K562 (cell line): ENCODE results near the gene TUBB2A. TPM values are rescaled to one million over a fixed set of nuclear protein-coding genes. Genes with fewer than 3 reads are reported as not detected.

Experiments
- CBFB ChIP-seq: sonication (generic); formaldehyde crosslinking; IDR thresholded peaks from 2 replicates; pipeline ENCODE4 v1.4.0; 2020; ENCODE audit warnings: mild to moderate bottlenecking, missing genetic modification reagents
- CREB3 ChIP-seq: fragments of 450-650 bp; conservative IDR thresholded peaks from 2 replicates; pipeline ENCODE4 v1.6.1; 2016; ENCODE audit warnings: missing genetic modification characterization, low read depth, mild to moderate bottlenecking, missing compliant biosample characterization, moderate library complexity
- DNMT1 ChIP-seq: fragments of 450-650 bp; IDR thresholded peaks from 2 replicates; pipeline ENCODE4 v1.6.1; 2016; ENCODE audit warnings: antibody characterized with exemption, mild to moderate bottlenecking
- ERF ChIP-seq: fragments of 450-650 bp; formaldehyde crosslinking; IDR thresholded peaks from 2 replicates; pipeline ENCODE4 v1.4.0; 2020; ENCODE audit warnings: mild to moderate bottlenecking, mixed read lengths
- FIP1L1 ChIP-seq: fragments of 200-400 bp; formaldehyde crosslinking; IDR thresholded peaks from 2 replicates; pipeline ENCODE4 v1.6.1; 2018; ENCODE audit warnings: mild to moderate bottlenecking, low read depth, low read length; ENCODE audit not compliant: poor library complexity, severe bottlenecking
- HES1 ChIP-seq: fragments of 450-650 bp; IDR thresholded peaks from 2 replicates; pipeline ENCODE4 v1.6.1; 2016; ENCODE audit warnings: low read depth, mild to moderate bottlenecking, moderate library complexity
- HMGN3 ChIP-seq: IDR thresholded peaks from 2 replicates; pipeline ENCODE4 v1.6.1; 2011; ENCODE audit warnings: borderline replicate concordance, low read depth, mild to moderate bottlenecking, mixed read lengths, low read length; ENCODE audit not compliant: insufficient read length; ENCODE audit errors: extremely low read depth
- NONO ChIP-seq, 2 experiments: fragments of 200-400 bp in 1 of 2; fragments of 450-650 bp in 1 of 2; formaldehyde crosslinking in 1 of 2; IDR thresholded peaks; 2 replicates each; pipeline ENCODE4 v1.6.1; 2017; ENCODE audit warnings: low read depth in 2 of 2, mild to moderate bottlenecking in 2 of 2, moderate library complexity in 2 of 2, low read length in 1 of 2
- OTX1 ChIP-seq: fragments of 450-650 bp; formaldehyde crosslinking; IDR thresholded peaks from 2 replicates; pipeline ENCODE4 v1.4.0; 2022; ENCODE audit warnings: mild to moderate bottlenecking
- RBM39 ChIP-seq: fragments of 200-400 bp; formaldehyde crosslinking; optimal IDR thresholded peaks from 2 replicates; pipeline ENCODE3; 2018; ENCODE audit warnings: low read depth, low read length
- TARDBP ChIP-seq: fragments of 450-650 bp; IDR thresholded peaks from 2 replicates; pipeline ENCODE4 v1.6.1; 2016
- THAP12 ChIP-seq: fragments of 250-450 bp; sonication (Bioruptor Pico); IDR thresholded peaks from 2 replicates; pipeline ENCODE4 v1.9.0; 2021; ENCODE audit warnings: mild to moderate bottlenecking, inconsistent platforms
- ZFPM2 ChIP-seq: fragments of 250-450 bp; sonication (Bioruptor Pico); IDR thresholded peaks from 2 replicates; pipeline ENCODE4 v1.5.1; 2022; ENCODE audit warnings: mild to moderate bottlenecking
- ZKSCAN8 ChIP-seq: fragments of 200-800 bp; sonication (Bioruptor generic); IDR thresholded peaks from 2 replicates; pipeline ENCODE4 v1.6.1; 2016; ENCODE audit warnings: missing genetic modification characterization, missing compliant biosample characterization
- ZNF347 ChIP-seq: fragments of 450-650 bp; formaldehyde crosslinking; IDR thresholded peaks from 2 replicates; pipeline ENCODE4 v1.4.0; 2020; ENCODE audit warnings: low read depth, mild to moderate bottlenecking, moderate library complexity
- ZNF766 ChIP-seq: fragments of 200-800 bp; sonication (Bioruptor generic); conservative IDR thresholded peaks from 2 replicates; pipeline ENCODE4 v1.6.1; 2016; ENCODE audit warnings: missing genetic modification characterization, missing compliant biosample characterization
- polyA plus RNA-seq, 8 experiments: library from polyadenylated mRNA; depleted of rRNA in 4 of 8; stranded (reverse) in 5 of 8; unstranded in 3 of 8; fragments of >200 nt; fragmentation: Nextera tagmentation in 2 of 8; fragmentation: Illumina TruSeq in 1 of 8; extraction: Ambion mirVana in 2 of 8; extraction: Trizol in 1 of 8; gene quantifications; 2 replicates each; pipeline versions ENCODE4 v1.2.1 to v1.2.3, GENCODE V29; 2011 to 2014; ENCODE audit warnings: inconsistent platforms in 1 of 8, missing spikeins in 1 of 8
- total RNA-seq, 7 experiments: library from RNA; depleted of rRNA in 6 of 7; stranded (reverse); fragments of >200 nt in 6 of 7; fragmentation: Illumina TruSeq in 2 of 7; extraction: Trizol in 2 of 7; gene quantifications; 2 replicates each; pipeline versions ENCODE4 v1.2.1 to v1.2.3, GENCODE V29; 2011 to 2021; ENCODE audit warnings: low replicate concordance in 1 of 7
- TF ChIP-seq, protein P1 (sequence below): fragments of 250-450 bp; sonication (Bioruptor Pico); IDR thresholded peaks from 2 replicates; pipeline ENCODE4 v1.8.0; 2022; ENCODE audit warnings: inconsistent platforms
- TF ChIP-seq, protein P2 (sequence below), 2 experiments: IDR thresholded peaks; 2 replicates each; pipeline ENCODE4 v1.6.1; 2011; ENCODE audit warnings: borderline replicate concordance in 1 of 2, control low read depth in 1 of 2, low read depth in 1 of 2, low read length in 1 of 2, mild to moderate bottlenecking in 1 of 2, mixed read lengths in 1 of 2, moderate library complexity in 1 of 2; ENCODE audit not compliant: insufficient read depth in 1 of 2, insufficient read length in 1 of 2, poor library complexity in 1 of 2, severe bottlenecking in 1 of 2; ENCODE audit errors: extremely low read depth in 1 of 2
- TF ChIP-seq, protein P3 (sequence below): fragments of 250-450 bp; sonication (Bioruptor Pico); IDR thresholded peaks from 2 replicates; pipeline ENCODE4 v1.8.0; 2021; ENCODE audit warnings: borderline replicate concordance, mild to moderate bottlenecking, moderate library complexity; ENCODE audit not compliant: poor library complexity, severe bottlenecking

Gene TUBB2A
- total and polyA plus RNA-seq, 9 of the 15 experiments (the other 6 are each of a cell fraction or from before 2014, with no cell fraction given): 3.6 to 92.1 (median 45.6) TPM

GRCh38 chr6:3162565-3163247, 5.4 kb upstream of the TUBB2A start (continued):
- TF ChIP-seq OTX1 (peak; percentile 32; the same call in 1 of the 2 replicates), ZNF766 (CRISPR knock-in tag) (no peak), ZKSCAN8 (CRISPR knock-in tag) (peak; percentile 21; the same call in 1 of the 2 replicates), CBFB (no peak), ERF (CRISPR knock-in tag) (peak; percentile 98), RBM39 (no peak), CREB3 (tag) (0 out of 2 replicates have a peak, but pooled peaks have one; percentile 58), ZNF347 (no peak), TARDBP (peak; percentile 80; the same call in 1 of the 2 replicates), DNMT1 (0 out of 2 replicates have a peak, but pooled peaks have one; percentile 29), ZFPM2 (CRISPR knock-in tag) (0 out of 2 replicates have a peak, but pooled peaks have one; percentile 74), THAP12 (peak; percentile 87), FIP1L1 (peak; percentile 95), NONO (IDR thresholded peaks at IDR 0.05; ENCODE audit: low read depth in 2 of 2, low read length in 1 of 2) (peak; percentile 42 to 60; a peak in 1 of 4 replicates), HES1 (no peak), HMGN3 (peak; percentile 92)
- TF ChIP-seq, protein P1, sequence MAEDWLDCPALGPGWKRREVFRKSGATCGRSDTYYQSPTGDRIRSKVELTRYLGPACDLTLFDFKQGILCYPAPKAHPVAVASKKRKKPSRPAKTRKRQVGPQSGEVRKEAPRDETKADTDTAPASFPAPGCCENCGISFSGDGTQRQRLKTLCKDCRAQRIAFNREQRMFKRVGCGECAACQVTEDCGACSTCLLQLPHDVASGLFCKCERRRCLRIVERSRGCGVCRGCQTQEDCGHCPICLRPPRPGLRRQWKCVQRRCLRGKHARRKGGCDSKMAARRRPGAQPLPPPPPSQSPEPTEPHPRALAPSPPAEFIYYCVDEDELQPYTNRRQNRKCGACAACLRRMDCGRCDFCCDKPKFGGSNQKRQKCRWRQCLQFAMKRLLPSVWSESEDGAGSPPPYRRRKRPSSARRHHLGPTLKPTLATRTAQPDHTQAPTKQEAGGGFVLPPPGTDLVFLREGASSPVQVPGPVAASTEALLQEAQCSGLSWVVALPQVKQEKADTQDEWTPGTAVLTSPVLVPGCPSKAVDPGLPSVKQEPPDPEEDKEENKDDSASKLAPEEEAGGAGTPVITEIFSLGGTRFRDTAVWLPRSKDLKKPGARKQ (CRISPR knock-in tag): no peak
- TF ChIP-seq, protein P2, sequence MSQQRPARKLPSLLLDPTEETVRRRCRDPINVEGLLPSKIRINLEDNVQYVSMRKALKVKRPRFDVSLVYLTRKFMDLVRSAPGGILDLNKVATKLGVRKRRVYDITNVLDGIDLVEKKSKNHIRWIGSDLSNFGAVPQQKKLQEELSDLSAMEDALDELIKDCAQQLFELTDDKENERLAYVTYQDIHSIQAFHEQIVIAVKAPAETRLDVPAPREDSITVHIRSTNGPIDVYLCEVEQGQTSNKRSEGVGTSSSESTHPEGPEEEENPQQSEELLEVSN (IDR thresholded peaks at IDR 0.05; ENCODE audit: borderline replicate concordance in 1 of 2, extremely low read depth in 1 of 2, insufficient read depth in 1 of 2, insufficient read length in 1 of 2, low read depth in 1 of 2, low read length in 1 of 2, poor library complexity in 1 of 2, severe bottlenecking in 1 of 2): peak; percentile 66 to 87
- TF ChIP-seq, protein P3, sequence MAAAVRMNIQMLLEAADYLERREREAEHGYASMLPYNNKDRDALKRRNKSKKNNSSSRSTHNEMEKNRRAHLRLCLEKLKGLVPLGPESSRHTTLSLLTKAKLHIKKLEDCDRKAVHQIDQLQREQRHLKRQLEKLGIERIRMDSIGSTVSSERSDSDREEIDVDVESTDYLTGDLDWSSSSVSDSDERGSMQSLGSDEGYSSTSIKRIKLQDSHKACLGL: no peak
